Caco-2 (cell line): ENCODE data around the gene LRRC40. TPM values are rescaled to one million over a fixed set of nuclear protein-coding genes. Genes with fewer than 3 reads are reported as not detected.

Experiments
- BruUV-seq: library from RNA; stranded (reverse); fragments of 400-500 nt; replicated peaks from 2 replicates; lab custom pipeline; 2021; lab: Mats Ljungman, UMichigan
- CTCF ChIA-PET: fragments of 300-600 bp; sonication (Branson Sonifier 250); formaldehyde crosslinking; loops from one replicate; lab custom pipeline; 2022; ENCODE audit warnings: antibody characterized with exemption; lab: Charles Lee
- POLR2A ChIA-PET: fragments of 300-600 bp; sonication (Branson Sonifier 250); formaldehyde crosslinking; loops from one replicate; lab custom pipeline; 2022; ENCODE audit warnings: antibody characterized with exemption; lab: Charles Lee
- DNase-seq, 2 experiments: peaks; one replicate each; pipeline versions ENCODE4 v3.0.0 to v3.0.0-alpha.2; 2020 to 2022
- H3K27me3 ChIP-seq: replicated peaks from 2 replicates; pipeline ENCODE4 v1.6.0; 2011; ENCODE audit warnings: low read length; ENCODE audit not compliant: control insufficient read depth, insufficient read depth
- H3K36me3 ChIP-seq: 2 replicates; pipeline ENCODE4 v1.5.1; 2011; ENCODE audit warnings: low read length; ENCODE audit not compliant: control insufficient read depth, insufficient read depth
- H3K4me1 ChIP-seq: fragments of 250-450 bp; sonication (Bioruptor Pico); 2 replicates; pipeline ENCODE4 v1.5.1; 2020; ENCODE audit warnings: mild to moderate bottlenecking
- H3K4me3 ChIP-seq: 2 replicates; pipeline ENCODE4 v1.5.1; 2011; ENCODE audit warnings: low read depth, mild to moderate bottlenecking, control low read depth, low read length
- H3K9me3 ChIP-seq: fragments of 250-450 bp; sonication (Bioruptor Pico); 2 replicates; pipeline ENCODE4 v1.5.1; 2020; ENCODE audit warnings: mild to moderate bottlenecking, moderate library complexity
- H3K27ac Mint-ChIP-seq: one replicate; pipeline ENCODE4 v1.8.0; 2022; ENCODE audit warnings: mixed read lengths; ENCODE audit not compliant: unreplicated experiment
- H3K27me3 Mint-ChIP-seq: one replicate; pipeline ENCODE4 v1.8.0; 2022; ENCODE audit warnings: mixed read lengths; ENCODE audit not compliant: insufficient read depth, unreplicated experiment
- H3K36me3 Mint-ChIP-seq: one replicate; pipeline ENCODE4 v1.8.0; 2022; ENCODE audit warnings: mild to moderate bottlenecking, mixed read lengths; ENCODE audit not compliant: insufficient read depth, unreplicated experiment
- H3K4me1 Mint-ChIP-seq: one replicate; pipeline ENCODE4 v1.8.0; 2022; ENCODE audit warnings: low read depth, mixed read lengths; ENCODE audit not compliant: unreplicated experiment
- H3K4me3 Mint-ChIP-seq: one replicate; pipeline ENCODE4 v1.8.0; 2022; ENCODE audit warnings: mild to moderate bottlenecking, moderate library complexity, mixed read lengths; ENCODE audit not compliant: unreplicated experiment
- H3K9me3 Mint-ChIP-seq: one replicate; pipeline ENCODE4 v1.8.0; 2022; ENCODE audit warnings: mixed read lengths; ENCODE audit not compliant: unreplicated experiment
- intact Hi-C: fragments of 100-400 bp; cut with micrococcal nuclease; formaldehyde crosslinking; loops from one replicate; pipeline ENCODE4 v1.10.0; 2022; ENCODE audit not compliant: unreplicated experiment
- total RNA-seq: library from RNA; stranded (reverse); gene quantifications from 2 replicates; pipeline ENCODE4 v1.2.3, GENCODE V29; 2022
- TF ChIP-seq, protein P1 (sequence below), 2 experiments: fragments of 200-600 bp in 1 of 2; IDR thresholded peaks; 1 replicate in 1 of 2; 2 replicates in 1 of 2; pipeline versions ENCODE4 v1.5.1 to v1.8.0; 2011 to 2022; ENCODE audit warnings: antibody characterized with exemption in 1 of 2, control low read depth in 1 of 2, inconsistent platforms in 1 of 2, low read depth in 1 of 2, low read length in 1 of 2, mild to moderate bottlenecking in 1 of 2, moderate library complexity in 1 of 2; ENCODE audit not compliant: insufficient read depth in 1 of 2, severe bottlenecking in 1 of 2, unreplicated experiment in 1 of 2

Gene LRRC40
- total RNA-seq, 1 experiment from 2014 or later = 15.6 TPM

DNA sequence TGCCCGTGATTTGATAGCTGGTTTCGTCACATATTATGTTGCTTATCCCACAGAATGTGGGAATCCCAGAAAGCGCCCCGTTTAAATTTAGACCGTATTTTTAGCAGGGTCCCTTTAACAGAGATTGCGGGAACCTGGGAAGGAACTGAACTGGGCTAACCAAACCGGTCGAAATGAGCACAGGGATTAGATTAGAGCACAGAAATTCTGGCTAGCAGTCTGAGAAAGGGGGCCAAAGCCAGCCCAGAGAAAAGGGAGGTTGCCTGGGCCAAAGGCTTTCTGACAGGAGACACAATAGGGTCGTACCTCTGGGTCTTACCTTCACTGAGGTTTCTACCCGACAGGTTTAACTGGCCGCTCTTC, 327 bp downstream of the LRRC40 start:
- Mint-ChIP-seq H3K36me3 (peaks cover 11% of the 10 kb centered on the region), H3K27ac (peak overlapping the region; percentile 96), H3K4me3 (peak overlapping the region; percentile 91), H3K4me1 (no peaks in the 10 kb centered on the region), H3K9me3 (no peaks in the 10 kb centered on the region), H3K27me3 (no peaks in the 10 kb centered on the region)
- BruUV-seq = TSS peak; percentile 58
- intact Hi-C loops = loop anchor here (1.0 to 10.0 kb wide), 3 partner anchors 16 to 210 kb away; partner anchors contain the start of genes CTH and SRSF11
- H3K4me3 ChIP-seq = peak overlapping the region; percentile 70
- H3K9me3 ChIP-seq = no peaks in the 10 kb centered on the region
- no peaks in the 10 kb centered on the region for H3K36me3 ChIP-seq
- TF ChIP-seq, protein P1, sequence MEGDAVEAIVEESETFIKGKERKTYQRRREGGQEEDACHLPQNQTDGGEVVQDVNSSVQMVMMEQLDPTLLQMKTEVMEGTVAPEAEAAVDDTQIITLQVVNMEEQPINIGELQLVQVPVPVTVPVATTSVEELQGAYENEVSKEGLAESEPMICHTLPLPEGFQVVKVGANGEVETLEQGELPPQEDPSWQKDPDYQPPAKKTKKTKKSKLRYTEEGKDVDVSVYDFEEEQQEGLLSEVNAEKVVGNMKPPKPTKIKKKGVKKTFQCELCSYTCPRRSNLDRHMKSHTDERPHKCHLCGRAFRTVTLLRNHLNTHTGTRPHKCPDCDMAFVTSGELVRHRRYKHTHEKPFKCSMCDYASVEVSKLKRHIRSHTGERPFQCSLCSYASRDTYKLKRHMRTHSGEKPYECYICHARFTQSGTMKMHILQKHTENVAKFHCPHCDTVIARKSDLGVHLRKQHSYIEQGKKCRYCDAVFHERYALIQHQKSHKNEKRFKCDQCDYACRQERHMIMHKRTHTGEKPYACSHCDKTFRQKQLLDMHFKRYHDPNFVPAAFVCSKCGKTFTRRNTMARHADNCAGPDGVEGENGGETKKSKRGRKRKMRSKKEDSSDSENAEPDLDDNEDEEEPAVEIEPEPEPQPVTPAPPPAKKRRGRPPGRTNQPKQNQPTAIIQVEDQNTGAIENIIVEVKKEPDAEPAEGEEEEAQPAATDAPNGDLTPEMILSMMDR (IDR thresholded peaks at IDR 0.05; ENCODE audit: insufficient read depth in 1 of 2, low read depth in 1 of 2, low read length in 1 of 2, severe bottlenecking in 1 of 2, unreplicated experiment in 1 of 2) = no peak
- DNase-seq = no peak
- H3K27me3 ChIP-seq = no peaks in the 10 kb centered on the region
- CTCF ChIA-PET = no interaction called here
- POLR2A ChIA-PET = no interaction called here
- no peaks in the 10 kb centered on the region for H3K4me1 ChIP-seq

DNA sequence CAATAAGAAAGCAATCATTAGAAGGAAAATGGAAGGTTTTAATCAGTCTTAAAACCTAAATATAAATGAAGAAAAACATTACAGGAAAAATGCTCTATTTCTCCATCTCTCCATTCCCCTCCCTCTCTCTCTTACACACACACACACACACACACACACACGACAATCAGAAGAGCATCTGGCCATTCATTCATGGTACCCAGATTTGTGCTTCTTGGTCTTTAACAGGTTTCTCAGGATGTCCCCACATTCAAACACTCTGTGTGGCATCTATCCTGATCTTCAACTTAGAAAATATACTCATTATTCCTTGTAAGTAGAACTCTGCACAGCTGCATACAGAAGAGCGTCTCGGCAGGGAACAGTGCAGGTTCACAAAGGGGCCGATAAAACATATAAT, 779 bp downstream of the LRRC40 start:
- TF ChIP-seq, protein P1 (IDR thresholded peaks at IDR 0.05; ENCODE audit: insufficient read depth in 1 of 2, low read depth in 1 of 2, low read length in 1 of 2, severe bottlenecking in 1 of 2, unreplicated experiment in 1 of 2) = no peak
- ChIA-PET POLR2A (no interaction called here), CTCF (no interaction called here)
- intact Hi-C loops = loop anchor here (10.0 kb wide), 1 partner anchor 210 kb away; the partner anchor contains the start of gene CTH
- peak overlapping the region; percentile 91 for H3K4me3 Mint-ChIP-seq
- DNase-seq = no peak
- Histone ChIP-seq H3K9me3 (no peaks in the 10 kb centered on the region), H3K27me3 (no peaks in the 10 kb centered on the region), H3K36me3 (no peaks in the 10 kb centered on the region), H3K4me3 (peak overlapping the region; percentile 70), H3K4me1 (no peaks in the 10 kb centered on the region)
- no TSS peak for BruUV-seq
- H3K36me3 Mint-ChIP-seq = peaks cover 11% of the 10 kb centered on the region
- no peaks in the 10 kb centered on the region for H3K9me3 Mint-ChIP-seq
- no peaks in the 10 kb centered on the region for H3K27me3 Mint-ChIP-seq
- no peaks in the 10 kb centered on the region for H3K4me1 Mint-ChIP-seq
- peak overlapping the region; percentile 96 for H3K27ac Mint-ChIP-seq

DNA sequence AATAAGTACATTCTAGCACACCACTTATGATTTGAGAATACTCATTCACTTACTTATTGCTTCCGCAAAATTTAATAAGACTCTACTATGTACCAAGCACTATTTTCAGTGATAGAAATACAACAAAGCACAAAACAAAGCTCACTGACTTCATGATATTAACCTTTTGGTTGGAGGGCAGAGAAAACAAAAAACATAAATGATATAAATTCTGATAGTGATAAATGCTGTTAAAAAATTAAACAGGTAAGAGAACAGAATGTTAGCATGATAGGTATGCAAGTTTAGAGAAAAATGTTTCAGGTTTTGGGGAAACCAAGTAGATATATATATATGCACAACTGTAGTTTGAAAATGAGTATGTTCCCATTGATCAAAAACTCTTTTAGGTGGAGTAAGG, 1.2 kb downstream of the LRRC40 start:
- Mint-ChIP-seq H3K4me1 (no peaks in the 10 kb centered on the region), H3K36me3 (peaks cover 9% of the 10 kb centered on the region), H3K9me3 (no peaks in the 10 kb centered on the region), H3K27me3 (no peaks in the 10 kb centered on the region), H3K27ac (no peak overlapping the region), H3K4me3 (peak overlapping the region; percentile 91)
- H3K27me3 ChIP-seq = no peaks in the 10 kb centered on the region
- H3K4me3 ChIP-seq = no peak overlapping the region; the same call in 1 of the 2 replicates
- POLR2A ChIA-PET = no interaction called here
- CTCF ChIA-PET = no interaction called here
- intact Hi-C loops = loop anchor here (10.0 kb wide), 1 partner anchor 211 kb away; the partner anchor contains the start of gene CTH
- no peaks in the 10 kb centered on the region for H3K36me3 ChIP-seq
- no peak for DNase-seq
- no peaks in the 10 kb centered on the region for H3K9me3 ChIP-seq
- TF ChIP-seq, protein P1 (IDR thresholded peaks at IDR 0.05; ENCODE audit: insufficient read depth in 1 of 2, low read depth in 1 of 2, low read length in 1 of 2, severe bottlenecking in 1 of 2, unreplicated experiment in 1 of 2) = no peak
- no peaks in the 10 kb centered on the region for H3K4me1 ChIP-seq
- no TSS peak for BruUV-seq
